Measurements from ENCODE around the gene SLC22A31. TPM values are rescaled to one million over a fixed set of nuclear protein-coding genes. Genes with fewer than 3 reads are reported as not detected.

Gene SLC22A31
- total and polyA plus RNA-seq, 4 donors, result 0.11 to 0.44 (median 0.30) TPM; not detected in 1

GRCh38 chr16:89217388-89218191 is 17.3 kb upstream of the SLC22A31 start, which contains the start of gene ZNF778:
Gene ZNF778 (plus strand): TSS chr16:89217703. CDS start chr16:89221128, 3,425 bp downstream.
- Histone ChIP-seq H3K4me1 (ENCODE audit: control insufficient read depth, insufficient read depth, low read length) (peaks cover 12% of the 10 kb centered on the region), H3K4me3 (ENCODE audit: low read depth, low read length) (peak within 1 kb of the TSS; percentile 97), H3K36me3 (ENCODE audit: control insufficient read depth, insufficient read depth, low read length) (peaks cover 28% of the 10 kb centered on the region), H3K27ac (ENCODE audit: low read depth, low read length) (peak within 1 kb of the TSS; percentile 93), H3K27me3 (ENCODE audit: control insufficient read depth, insufficient read depth, low read length) (no peaks in the 10 kb centered on the region), H3K9me3 (ENCODE audit: control insufficient read depth, insufficient read depth, low read length) (no peaks in the 10 kb centered on the region)
- DNase-seq (ENCODE audit: low read depth in 4 of 6, low spot score in 6 of 6), result peak; percentile 64 to 94 (median 78)
- under 1% methylated on average over 83 of the region's 91 CpGs for WGBS (ENCODE audit: insufficient coverage)

GRCh38 chr16:89217138-89217387 is 16.7 kb upstream of the SLC22A31 start:
- peaks cover 12% of the 10 kb centered on the region for H3K4me1 ChIP-seq (ENCODE audit: control insufficient read depth, insufficient read depth, low read length)
- peak overlapping the region; percentile 97 for H3K4me3 ChIP-seq (ENCODE audit: low read depth, low read length)
- WGBS (ENCODE audit: insufficient coverage), result 0% methylated on average over 7 of the region's 11 CpGs
- H3K27me3 ChIP-seq (ENCODE audit: control insufficient read depth, insufficient read depth, low read length), result no peaks in the 10 kb centered on the region
- peak overlapping the region; percentile 93 for H3K27ac ChIP-seq (ENCODE audit: low read depth, low read length)
- peaks cover 23% of the 10 kb centered on the region for H3K36me3 ChIP-seq (ENCODE audit: control insufficient read depth, insufficient read depth, low read length)
- no peaks in the 10 kb centered on the region for H3K9me3 ChIP-seq (ENCODE audit: control insufficient read depth, insufficient read depth, low read length)
- peak in 2 of 6 donors; percentile 4 to 5 for DNase-seq (ENCODE audit: low read depth in 4 of 6, low spot score in 6 of 6)

DNA sequence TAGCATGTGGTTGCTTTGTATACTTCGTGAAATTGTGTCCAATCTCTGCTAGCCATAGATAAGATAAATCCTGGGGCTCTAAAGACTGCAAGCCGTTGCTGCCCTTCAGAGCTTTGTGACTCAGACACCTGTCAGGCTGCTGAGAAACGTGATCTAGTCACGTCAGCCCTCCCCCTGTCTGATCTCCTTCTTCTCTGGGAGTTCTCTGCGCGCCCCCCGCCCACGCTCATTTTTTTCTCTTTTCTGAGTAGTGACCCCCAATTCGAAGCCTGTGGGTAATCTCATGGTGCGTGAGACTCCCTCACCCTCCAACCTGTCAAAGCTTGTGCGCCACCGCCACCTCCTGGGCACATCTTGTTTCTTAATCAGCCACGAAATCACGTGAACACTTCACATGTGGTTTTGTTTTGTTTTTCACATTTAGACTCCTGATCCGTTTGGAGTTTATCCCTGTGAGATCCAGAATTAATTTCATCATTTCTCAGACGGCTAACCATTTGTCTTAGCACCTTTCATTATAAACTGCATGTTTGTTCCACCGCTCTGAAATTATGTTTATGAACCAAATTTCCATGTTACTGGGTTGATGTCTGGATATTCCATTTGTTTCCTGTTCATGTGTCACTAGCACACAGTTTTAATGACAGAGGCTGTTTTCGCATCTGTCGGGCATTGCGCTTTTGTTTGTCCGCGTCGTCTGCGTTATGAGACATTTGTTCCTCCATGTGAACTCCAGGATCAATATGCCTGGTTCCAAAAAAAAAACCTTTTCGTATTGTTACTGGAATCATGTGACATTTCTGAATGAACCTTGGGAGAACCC is 16.2 kb upstream of the SLC22A31 start:
- WGBS (ENCODE audit: insufficient coverage), result 7% methylated on average over 20 of the region's 25 CpGs
- DNase-seq (ENCODE audit: low read depth in 4 of 6, low spot score in 6 of 6), result peak; percentile 64 to 95 (median 78)
- Histone ChIP-seq H3K36me3 (ENCODE audit: control insufficient read depth, insufficient read depth, low read length) (peaks cover 17% of the 10 kb centered on the region), H3K27me3 (ENCODE audit: control insufficient read depth, insufficient read depth, low read length) (no peaks in the 10 kb centered on the region), H3K4me1 (ENCODE audit: control insufficient read depth, insufficient read depth, low read length) (peaks cover 12% of the 10 kb centered on the region), H3K4me3 (ENCODE audit: low read depth, low read length) (peak overlapping the region; percentile 97), H3K27ac (ENCODE audit: low read depth, low read length) (peak overlapping the region; percentile 93), H3K9me3 (ENCODE audit: control insufficient read depth, insufficient read depth, low read length) (no peaks in the 10 kb centered on the region)

DNA sequence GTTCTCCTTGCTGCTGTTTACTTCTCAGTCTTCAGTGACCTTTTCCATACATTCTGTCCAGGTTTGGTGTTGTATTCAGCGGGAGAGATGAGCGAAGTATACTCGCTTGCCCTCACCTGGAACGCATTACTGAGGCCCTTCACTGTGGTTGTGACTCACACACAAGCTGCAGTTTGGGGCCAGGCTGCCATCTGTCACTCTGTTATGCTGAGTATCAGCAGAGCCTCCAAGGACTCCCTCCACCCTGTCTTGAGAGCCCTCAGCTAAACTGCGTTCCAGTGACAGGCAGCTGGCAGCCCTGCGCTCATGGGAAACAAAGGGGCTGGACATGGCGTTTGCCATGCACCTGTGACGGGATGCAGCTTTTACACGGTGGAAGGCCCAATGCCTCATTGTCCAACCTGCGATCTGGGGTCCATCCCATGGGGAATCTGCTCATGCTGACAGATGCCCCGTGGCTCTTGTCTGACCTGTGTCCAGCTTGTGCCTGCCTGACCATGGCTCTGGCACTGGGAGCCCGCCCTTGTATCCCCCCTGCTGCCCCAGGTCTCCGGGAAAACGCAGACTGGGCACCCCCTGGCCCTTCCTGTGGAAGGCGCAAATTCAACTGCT is 10.7 kb upstream of the SLC22A31 start:
- Histone ChIP-seq H3K36me3 (ENCODE audit: control insufficient read depth, insufficient read depth, low read length) (no peaks in the 10 kb centered on the region), H3K27ac (ENCODE audit: low read depth, low read length) (no peak overlapping the region), H3K9me3 (ENCODE audit: control insufficient read depth, insufficient read depth, low read length) (no peaks in the 10 kb centered on the region), H3K4me1 (ENCODE audit: control insufficient read depth, insufficient read depth, low read length) (peaks cover 3% of the 10 kb centered on the region), H3K4me3 (ENCODE audit: low read depth, low read length) (no peak overlapping the region), H3K27me3 (ENCODE audit: control insufficient read depth, insufficient read depth, low read length) (no peaks in the 10 kb centered on the region)
- no peak for DNase-seq (ENCODE audit: low read depth in 4 of 6, low spot score in 6 of 6)
- WGBS (ENCODE audit: insufficient coverage), result 56% methylated on average over 15 of the region's 15 CpGs

DNA sequence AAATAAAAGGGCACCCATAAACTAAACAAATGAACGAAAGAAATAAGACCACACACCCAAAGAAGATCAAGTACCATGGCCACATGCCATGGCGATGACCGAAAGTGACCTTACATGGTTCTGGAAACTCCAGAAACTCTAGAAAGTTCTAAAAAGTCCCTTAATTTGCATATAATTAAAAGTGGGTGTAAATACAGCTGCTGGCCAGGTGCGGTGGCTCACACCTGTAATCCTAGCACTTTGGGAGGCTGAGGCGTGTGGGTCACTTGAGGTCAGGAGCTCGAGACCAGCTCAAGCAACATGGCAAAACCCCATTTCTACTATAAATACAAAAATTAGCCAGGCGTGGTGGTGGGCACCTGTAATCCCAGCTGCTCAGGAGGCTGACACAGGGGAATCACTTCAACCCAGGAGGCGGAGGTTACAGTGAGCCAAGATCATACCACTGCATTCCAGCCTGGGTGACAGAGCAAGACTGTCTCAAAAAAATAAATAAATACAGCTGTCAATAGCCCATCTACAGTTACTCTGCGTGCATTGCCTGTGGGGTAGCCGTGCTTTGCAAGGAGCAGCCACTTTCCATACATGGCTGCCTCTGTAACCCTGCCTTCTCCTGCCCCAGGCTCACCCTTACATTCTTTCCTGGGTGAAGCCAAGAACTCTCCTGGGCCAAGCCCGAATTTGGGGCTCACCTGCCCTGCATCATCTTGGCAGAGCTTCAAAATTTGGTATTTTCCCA is 10.0 kb upstream of the SLC22A31 start:
- H3K27ac ChIP-seq (ENCODE audit: low read depth, low read length), result no peak overlapping the region
- WGBS (ENCODE audit: insufficient coverage), result 68% methylated on average over 7 of the region's 11 CpGs
- H3K27me3 ChIP-seq (ENCODE audit: control insufficient read depth, insufficient read depth, low read length), result no peaks in the 10 kb centered on the region
- DNase-seq (ENCODE audit: low read depth in 4 of 6, low spot score in 6 of 6), result no peak
- no peaks in the 10 kb centered on the region for H3K36me3 ChIP-seq (ENCODE audit: control insufficient read depth, insufficient read depth, low read length)
- H3K9me3 ChIP-seq (ENCODE audit: control insufficient read depth, insufficient read depth, low read length), result no peaks in the 10 kb centered on the region
- H3K4me1 ChIP-seq (ENCODE audit: control insufficient read depth, insufficient read depth, low read length), result no peaks in the 10 kb centered on the region
- H3K4me3 ChIP-seq (ENCODE audit: low read depth, low read length), result no peak overlapping the region

DNA sequence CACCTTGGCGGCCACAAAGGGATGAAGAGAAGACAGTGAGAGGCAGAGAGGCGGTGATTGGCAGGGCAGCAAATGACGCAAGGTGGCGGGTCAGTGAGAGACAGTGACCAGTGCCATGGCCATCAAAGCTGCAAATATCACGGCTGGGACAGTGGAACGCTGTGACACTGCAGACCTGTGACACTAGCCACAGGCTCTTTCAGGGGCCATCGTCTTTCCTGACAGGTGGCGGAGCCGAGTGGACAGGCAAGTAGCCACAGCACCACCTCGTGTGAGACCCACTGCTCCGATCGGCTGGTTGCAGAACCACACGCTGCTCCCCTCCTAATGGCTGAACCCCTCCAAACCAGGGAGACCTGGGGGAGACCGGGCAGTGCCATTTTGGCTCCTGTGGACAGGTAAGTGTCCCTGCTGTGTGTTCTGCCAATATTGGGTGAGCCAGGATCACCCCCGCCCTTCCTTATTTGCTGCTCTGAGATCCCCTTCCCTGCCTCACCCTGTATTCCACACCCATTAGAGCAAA is 9.2 kb upstream of the SLC22A31 start:
- Histone ChIP-seq H3K9me3 (ENCODE audit: control insufficient read depth, insufficient read depth, low read length) (no peaks in the 10 kb centered on the region), H3K36me3 (ENCODE audit: control insufficient read depth, insufficient read depth, low read length) (no peaks in the 10 kb centered on the region), H3K4me3 (ENCODE audit: low read depth, low read length) (no peak overlapping the region), H3K27ac (ENCODE audit: low read depth, low read length) (no peak overlapping the region), H3K4me1 (ENCODE audit: control insufficient read depth, insufficient read depth, low read length) (no peaks in the 10 kb centered on the region), H3K27me3 (ENCODE audit: control insufficient read depth, insufficient read depth, low read length) (peaks cover 3% of the 10 kb centered on the region)
- DNase-seq (ENCODE audit: low read depth in 4 of 6, low spot score in 6 of 6), result no peak
- 60% methylated on average over 14 of the region's 15 CpGs for WGBS (ENCODE audit: insufficient coverage)

GRCh38 chr16:89207993-89208392 is 7.7 kb upstream of the SLC22A31 start:
- Histone ChIP-seq H3K27me3 (ENCODE audit: control insufficient read depth, insufficient read depth, low read length) (peaks cover 18% of the 10 kb centered on the region), H3K36me3 (ENCODE audit: control insufficient read depth, insufficient read depth, low read length) (no peaks in the 10 kb centered on the region), H3K27ac (ENCODE audit: low read depth, low read length) (no peak overlapping the region), H3K4me1 (ENCODE audit: control insufficient read depth, insufficient read depth, low read length) (no peaks in the 10 kb centered on the region), H3K9me3 (ENCODE audit: control insufficient read depth, insufficient read depth, low read length) (no peaks in the 10 kb centered on the region), H3K4me3 (ENCODE audit: low read depth, low read length) (no peak overlapping the region)
- DNase-seq (ENCODE audit: low read depth in 4 of 6, low spot score in 6 of 6), result no peak
- 83% methylated on average over 1 of the region's 4 CpGs for WGBS (ENCODE audit: insufficient coverage)

GRCh38 chr16:89202422-89203215 is 2.3 kb upstream of the SLC22A31 start:
- Histone ChIP-seq H3K36me3 (ENCODE audit: control insufficient read depth, insufficient read depth, low read length) (no peaks in the 10 kb centered on the region), H3K9me3 (ENCODE audit: control insufficient read depth, insufficient read depth, low read length) (no peaks in the 10 kb centered on the region), H3K27ac (ENCODE audit: low read depth, low read length) (no peak overlapping the region), H3K4me3 (ENCODE audit: low read depth, low read length) (no peak overlapping the region), H3K27me3 (ENCODE audit: control insufficient read depth, insufficient read depth, low read length) (peaks cover 46% of the 10 kb centered on the region), H3K4me1 (ENCODE audit: control insufficient read depth, insufficient read depth, low read length) (peaks cover 8% of the 10 kb centered on the region)
- no peak for DNase-seq (ENCODE audit: low read depth in 4 of 6, low spot score in 6 of 6)
- 17% methylated on average over 35 of the region's 49 CpGs for WGBS (ENCODE audit: insufficient coverage)
